ENCODE data around the gene GBF1. TPM values are rescaled to one million over a fixed set of nuclear protein-coding genes. Genes with fewer than 3 reads are reported as not detected.

Gene GBF1
- polyA plus RNA-seq, 1 of the 3 experiments (the other 2 are of a cell fraction): 12.3 TPM

- Histone ChIP-seq H3K4me1 (ENCODE audit: control insufficient read depth in 1 of 2, insufficient read depth in 2 of 2, low read depth in 1 of 2, low read length in 1 of 2) (peaks cover 0 to 29% of the 10 kb centered on the region in 2 experiments; a peak in 2 of 4 replicates), H3F3A (replicated peaks; ENCODE audit: insufficient read depth) (peaks cover 15% of the 10 kb centered on the region), H3K36me3 (replicated peaks in 1 of 2; ENCODE audit: control insufficient read depth in 1 of 2, insufficient read depth in 2 of 2, low read length in 1 of 2) (peaks cover 0 to 9% of the 10 kb centered on the region in 2 experiments), H3K9ac (no peak within 1 kb of the TSS), H3K27ac (ENCODE audit: low read depth in 2 of 2, low read length in 1 of 2) (peak within 1 kb of the TSS in 1 of 2 experiments; percentile 99; a peak in 2 of 4 replicates), H3K9me3 (no peaks in the 10 kb centered on the region), H2AFZ (ENCODE audit: low read depth) (peak within 1 kb of the TSS; percentile 85; the same call in 1 of the 2 replicates), H3K4me3 (ENCODE audit: low read depth in 2 of 2, low read length in 1 of 2) (peak within 1 kb of the TSS; percentile 77 to 90), H4K20me1 (ENCODE audit: insufficient read depth) (no peaks in the 10 kb centered on the region), H3K79me2 (ENCODE audit: insufficient read depth) (no peaks in the 10 kb centered on the region), H3K9me2 (no peaks in the 10 kb centered on the region), H3K4me2 (peak within 1 kb of the TSS; percentile 84), H3K27me3 (ENCODE audit: insufficient read depth) (no peaks in the 10 kb centered on the region)
- DNase-seq: peak; percentile 94
- TF ChIP-seq FOXM1 (IDR thresholded peaks at IDR 0.05; ENCODE audit: low read depth) (no peak), ZBTB33 (IDR thresholded peaks at IDR 0.05; ENCODE audit: borderline replicate concordance, low read depth) (no peak), TAF1 (IDR thresholded peaks at IDR 0.05; ENCODE audit: borderline replicate concordance, low read depth, low read length) (no peak), RXRA (IDR thresholded peaks at IDR 0.05; ENCODE audit: borderline replicate concordance, low read depth) (no peak), MAX (IDR thresholded peaks at IDR 0.05; ENCODE audit: low read depth) (no peak), MXI1 (IDR thresholded peaks at IDR 0.05; ENCODE audit: low read depth, low read length) (peak; percentile 77)
- ChIA-PET CTCF (interaction anchor here (1.8 to 18.3 kb wide), 3 partner anchors 9 to 188 kb away, joined by 4 to 359 read pairs (median 8); partner anchors contain the start of gene NFKB2), POLR2A (interaction anchor here (4.2 kb wide), 1 partner anchor 13 kb away, joined by 41 read pairs; the partner anchor contains the start of gene CUEDC2)
- WGBS (ENCODE audit: low lambda C conversion rate): 5% methylated on average over 27 of the region's 45 CpGs
Observed at GRCh38 chr10:102418622-102419268, 173.4 kb downstream of the GBF1 start, which contains the start of gene PSD. Gene PSD, minus strand, starts transcription at chr10:102418785. Its CDS starts 1,747 bp downstream, at chr10:102417038.

DNA sequence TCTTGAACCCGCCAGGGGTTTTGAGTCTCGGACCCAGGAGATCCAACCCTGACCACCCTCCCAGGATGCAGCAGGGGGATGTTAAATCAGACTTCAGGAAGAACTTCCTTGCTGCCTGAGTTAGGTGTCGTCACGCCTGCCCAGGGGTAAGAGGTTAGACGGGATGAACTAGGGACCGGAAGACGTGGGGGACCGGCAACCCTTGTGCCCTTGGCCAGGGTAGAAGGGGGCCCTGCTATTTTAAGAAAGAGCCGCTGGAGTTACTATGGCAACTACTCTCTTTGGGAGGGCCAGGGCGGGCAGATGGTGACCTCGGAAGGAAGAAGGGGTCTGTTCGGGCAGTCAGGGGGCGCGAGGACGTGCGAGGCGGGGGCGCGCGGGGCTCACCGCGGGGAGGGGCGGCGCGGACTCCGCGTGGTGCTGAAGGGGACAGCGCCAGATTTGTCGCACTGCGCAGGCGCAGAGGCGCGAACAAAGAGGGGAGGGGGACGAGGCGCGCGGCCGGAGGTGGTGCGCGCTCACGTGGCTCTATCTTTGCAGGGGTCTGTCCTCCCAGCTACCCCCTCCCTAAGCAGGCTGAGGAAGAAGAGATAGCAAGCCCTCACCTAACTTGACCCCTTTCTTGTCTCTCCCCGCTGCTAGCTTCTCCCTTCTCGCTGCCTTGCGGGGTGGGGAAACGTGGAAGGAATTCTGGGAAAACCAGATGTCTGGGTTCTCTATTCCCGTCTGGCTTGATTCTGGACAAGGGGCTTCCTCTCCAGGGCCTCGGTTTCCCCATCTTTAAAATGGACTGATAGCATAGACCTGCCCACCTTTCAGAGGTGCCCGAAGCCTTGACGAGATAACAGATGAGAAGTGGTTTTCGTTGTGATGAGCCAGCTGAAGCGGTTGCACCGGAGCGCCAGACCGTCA, 174.2 kb downstream of the GBF1 start:
- peaks cover 0 to 29% of the 10 kb centered on the region in 2 experiments; a peak in 2 of 4 replicates for H3K4me1 ChIP-seq (ENCODE audit: control insufficient read depth in 1 of 2, insufficient read depth in 2 of 2, low read depth in 1 of 2, low read length in 1 of 2)
- H3K36me3 ChIP-seq (replicated peaks in 1 of 2; ENCODE audit: control insufficient read depth in 1 of 2, insufficient read depth in 2 of 2, low read length in 1 of 2): peaks cover 0 to 17% of the 10 kb centered on the region in 2 experiments
- TF ChIP-seq MXI1 (IDR thresholded peaks at IDR 0.05; ENCODE audit: low read depth, low read length) (peak; percentile 96; the same call in 1 of the 2 replicates), GATA2 (CRISPR knock-in tag; IDR thresholded peaks at IDR 0.05) (no peak), NRF1 (IDR thresholded peaks at IDR 0.05; ENCODE audit: low read depth, low read length) (peak; percentile 83), MEF2A (IDR thresholded peaks at IDR 0.05; ENCODE audit: borderline replicate concordance, low read depth) (no peak), ELF1 (IDR thresholded peaks at IDR 0.05) (no peak)
- TF ChIP-seq, protein P1, sequence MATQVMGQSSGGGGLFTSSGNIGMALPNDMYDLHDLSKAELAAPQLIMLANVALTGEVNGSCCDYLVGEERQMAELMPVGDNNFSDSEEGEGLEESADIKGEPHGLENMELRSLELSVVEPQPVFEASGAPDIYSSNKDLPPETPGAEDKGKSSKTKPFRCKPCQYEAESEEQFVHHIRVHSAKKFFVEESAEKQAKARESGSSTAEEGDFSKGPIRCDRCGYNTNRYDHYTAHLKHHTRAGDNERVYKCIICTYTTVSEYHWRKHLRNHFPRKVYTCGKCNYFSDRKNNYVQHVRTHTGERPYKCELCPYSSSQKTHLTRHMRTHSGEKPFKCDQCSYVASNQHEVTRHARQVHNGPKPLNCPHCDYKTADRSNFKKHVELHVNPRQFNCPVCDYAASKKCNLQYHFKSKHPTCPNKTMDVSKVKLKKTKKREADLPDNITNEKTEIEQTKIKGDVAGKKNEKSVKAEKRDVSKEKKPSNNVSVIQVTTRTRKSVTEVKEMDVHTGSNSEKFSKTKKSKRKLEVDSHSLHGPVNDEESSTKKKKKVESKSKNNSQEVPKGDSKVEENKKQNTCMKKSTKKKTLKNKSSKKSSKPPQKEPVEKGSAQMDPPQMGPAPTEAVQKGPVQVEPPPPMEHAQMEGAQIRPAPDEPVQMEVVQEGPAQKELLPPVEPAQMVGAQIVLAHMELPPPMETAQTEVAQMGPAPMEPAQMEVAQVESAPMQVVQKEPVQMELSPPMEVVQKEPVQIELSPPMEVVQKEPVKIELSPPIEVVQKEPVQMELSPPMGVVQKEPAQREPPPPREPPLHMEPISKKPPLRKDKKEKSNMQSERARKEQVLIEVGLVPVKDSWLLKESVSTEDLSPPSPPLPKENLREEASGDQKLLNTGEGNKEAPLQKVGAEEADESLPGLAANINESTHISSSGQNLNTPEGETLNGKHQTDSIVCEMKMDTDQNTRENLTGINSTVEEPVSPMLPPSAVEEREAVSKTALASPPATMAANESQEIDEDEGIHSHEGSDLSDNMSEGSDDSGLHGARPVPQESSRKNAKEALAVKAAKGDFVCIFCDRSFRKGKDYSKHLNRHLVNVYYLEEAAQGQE (IDR thresholded peaks at IDR 0.05; ENCODE audit: low read depth, low read length): peak; percentile 95
- peak overlapping the region; percentile 84 for H3K4me2 ChIP-seq
- H3K27me3 ChIP-seq (ENCODE audit: insufficient read depth): no peaks in the 10 kb centered on the region
- DNase-seq: peak; percentile 92
- CTCF ChIA-PET: interaction anchor here (1.1 to 18.3 kb wide), 7 partner anchors 8 to 250 kb away, joined by 3 to 359 read pairs (median 26); partner anchors contain the start of genes CUEDC2, NFKB2 and SUFU
- no peak overlapping the region for H3K9ac ChIP-seq
- no peaks in the 10 kb centered on the region for H3K9me3 ChIP-seq
- peak overlapping the region; percentile 77 to 90 for H3K4me3 ChIP-seq (ENCODE audit: low read depth in 2 of 2, low read length in 1 of 2)
- peak overlapping the region in 1 of 2 experiments; percentile 99; a peak in 3 of 4 replicates for H3K27ac ChIP-seq (ENCODE audit: low read depth in 2 of 2, low read length in 1 of 2)
- POLR2A ChIA-PET: interaction anchor here (0.6 to 4.2 kb wide), 7 partner anchors 13 to 42 kb away, joined by 3 to 41 read pairs (median 5); partner anchors contain the start of genes C10orf95 and CUEDC2
- peak overlapping the region; percentile 85 for H2AFZ ChIP-seq (ENCODE audit: low read depth)
- under 1% methylated on average over 23 of the region's 54 CpGs for WGBS (ENCODE audit: low lambda C conversion rate)
- no peaks in the 10 kb centered on the region for H3K9me2 ChIP-seq
- no peaks in the 10 kb centered on the region for H3K79me2 ChIP-seq (ENCODE audit: insufficient read depth)
- H4K20me1 ChIP-seq (ENCODE audit: insufficient read depth): no peaks in the 10 kb centered on the region
- peaks cover 15% of the 10 kb centered on the region for H3F3A ChIP-seq (replicated peaks; ENCODE audit: insufficient read depth)
